Gastrocnemius medialis (tissue), 4 donors: ENCODE data around the gene NYNRIN. TPM values are rescaled to one million over a fixed set of nuclear protein-coding genes. Genes with fewer than 3 reads are reported as not detected.

Experiments used
- ATAC-seq, 2 donors: fragments of 150-250 bp; one replicate each; pipeline ENCODE4 v1.9.1; 2016
- DNase-seq, 2 donors: peaks; one replicate each; pipeline ENCODE4 v3.0.0-alpha.2; 2019
- H3K27ac ChIP-seq, 4 donors: fragments of 200-600 bp; sonication (generic); 1 replicate in 1 of 4; 2 replicates in 3 of 4; pipeline ENCODE4 v1.5.1; 2016 to 2018; ENCODE audit warnings: mild to moderate bottlenecking in 2 of 4, moderate library complexity in 1 of 4
- H3K27me3 ChIP-seq, 3 donors: fragments of 200-600 bp; sonication (generic) in 2 of 3; 1 replicate in 1 of 3; 2 replicates in 2 of 3; pipeline versions ENCODE4 v1.5.1 to v1.6.0; 2016 to 2019; ENCODE audit warnings: mild to moderate bottlenecking in 1 of 3, moderate library complexity in 1 of 3
- H3K36me3 ChIP-seq, 2 donors: fragments of 200-600 bp; sonication (generic) in 1 of 2; one replicate each; pipeline ENCODE4 v1.5.1; 2017 to 2018
- H3K4me1 ChIP-seq, 2 donors: fragments of 200-600 bp; sonication (generic) in 1 of 2; one replicate each; pipeline ENCODE4 v1.5.1; 2016 to 2017; ENCODE audit warnings: mild to moderate bottlenecking in 2 of 2
- H3K4me3 ChIP-seq, 4 donors: fragments of 200-600 bp; sonication (generic) in 3 of 4; 1 replicate in 1 of 4; 2 replicates in 3 of 4; pipeline ENCODE4 v1.5.1; 2016 to 2019; ENCODE audit warnings: mild to moderate bottlenecking in 2 of 4
- H3K9me3 ChIP-seq, 3 donors: fragments of 200-600 bp; sonication (generic) in 2 of 3; 1 replicate in 1 of 3; 2 replicates in 2 of 3; pipeline ENCODE4 v1.5.1; 2016 to 2019
- CTCF ChIP-seq, 5 experiments: fragments of 450-650 bp in 3 of 5; fragments of 200-600 bp in 2 of 5; sonication (generic) in 2 of 5; IDR thresholded peaks in 4 of 5; conservative IDR thresholded peaks in 1 of 5; 1 replicate in 4 of 5; 2 replicates in 1 of 5; pipeline ENCODE4 v1.5.1; 2016 to 2019; ENCODE audit warnings: antibody characterized with exemption in 5 of 5, mild to moderate bottlenecking in 3 of 5, moderate library complexity in 3 of 5
- POLR2A ChIP-seq, 2 donors: fragments of 450-650 bp; IDR thresholded peaks; one replicate each; pipeline ENCODE4 v1.6.1; 2017; ENCODE audit warnings: antibody characterized with exemption in 2 of 2, mild to moderate bottlenecking in 2 of 2, moderate library complexity in 2 of 2
- in situ Hi-C, 4 donors: fragments of 200-750 bp; cut with MboI; loops; one replicate each; pipeline versions ENCODE4 v1.15.0 to v1.8.0; 2017; ENCODE audit warnings: low sequenced_read_pairs in 4 of 4
- intact Hi-C: fragments of 100-400 bp; cut with DNase I; formaldehyde crosslinking; loops from one replicate; pipeline ENCODE4 v1.15.1; 2023; ENCODE audit warnings: low total_unique reads
- total RNA-seq, 4 donors: library from RNA; depleted of rRNA; stranded (reverse); fragments of >200 nt; gene quantifications; one replicate each; pipeline versions ENCODE4 v1.1.0 to v1.2.3, GENCODE V29; 2016

The NYNRIN gene
- total RNA-seq, 4 donors from 2014 or later: 0.87 to 3.7 (median 2.1) TPM

- intact Hi-C loops (loop anchor here (2.0 to 5.0 kb wide), 3 partner anchors 32 to 64 kb away; partner anchors contain the start of gene ADCY4), in situ Hi-C loops (loop anchor here in 1 of 4 donors (5.0 kb wide), 1 partner anchor 66 kb away; no protein-coding TSS in a partner anchor)
- DNase-seq (no peak), ATAC-seq (peak; percentile 46 to 55)
- Histone ChIP-seq H3K36me3 (no peaks in the 10 kb centered on the region), H3K4me1 (peaks cover 10% of the 10 kb centered on the region in 2 donors), H3K27ac (peak overlapping the region; percentile 74 to 85 (median 80)), H3K9me3 (no peaks in the 10 kb centered on the region), H3K27me3 (peaks cover 38 to 46% (median 43%) of the 10 kb centered on the region in 3 donors), H3K4me3 (peak overlapping the region; percentile 44 to 62 (median 55))
- TF ChIP-seq POLR2A (IDR thresholded peaks at IDR 0.05) (no peak), CTCF (IDR thresholded peaks at IDR 0.05 in 4 of 5, conservative IDR thresholded peaks at IDR 0.05 in 1 of 5) (no peak)
These were observed 32.4 kb upstream of the NYNRIN start for GRCh38 chr14:24366413-24366720.

GRCh38 chr14:24366721-24367513 lies 31.9 kb upstream of the NYNRIN start:
- ATAC-seq (peak; percentile 48 to 60), DNase-seq (peak; percentile 58 to 73)
- in situ Hi-C loops: loop anchor here in 1 of 4 donors (5.0 kb wide), 1 partner anchor 65 kb away; no protein-coding TSS in a partner anchor
- Histone ChIP-seq H3K27ac (peak overlapping the region; percentile 74 to 85 (median 80)), H3K4me1 (peaks cover 10% of the 10 kb centered on the region in 2 donors), H3K4me3 (peak overlapping the region; percentile 44 to 62 (median 55)), H3K9me3 (no peaks in the 10 kb centered on the region), H3K27me3 (peaks cover 38 to 46% (median 43%) of the 10 kb centered on the region in 3 donors), H3K36me3 (no peaks in the 10 kb centered on the region)
- TF ChIP-seq POLR2A (IDR thresholded peaks at IDR 0.05) (peak in 1 of 2 donors; percentile 57), CTCF (IDR thresholded peaks at IDR 0.05 in 4 of 5, conservative IDR thresholded peaks at IDR 0.05 in 1 of 5) (no peak)
- intact Hi-C loops: loop anchor here (2.0 to 5.0 kb wide), 3 partner anchors 32 to 64 kb away; partner anchors contain the start of gene ADCY4

GRCh38 chr14:24367514-24368211 lies 31.1 kb upstream of the NYNRIN start, which contains the start of gene NFATC4:
NFATC4 (plus strand) TSS chr14:24368184; CDS start chr14:24368341, 157 bp downstream.
- in situ Hi-C loops (loop anchor here in 1 of 4 donors (5.0 kb wide), 1 partner anchor 65 kb away; no protein-coding TSS in a partner anchor), intact Hi-C loops (loop anchor here (2.0 to 5.0 kb wide), 3 partner anchors 33 to 63 kb away; partner anchors contain the start of gene ADCY4)
- no peaks in the 10 kb centered on the region for H3K36me3 ChIP-seq
- DNase-seq (peak; percentile 49 to 70), ATAC-seq (peak; percentile 49 to 52)
- peaks cover 10 to 13% of the 10 kb centered on the region in 2 donors for H3K4me1 ChIP-seq
- peak within 1 kb of the TSS; percentile 74 to 85 (median 80) for H3K27ac ChIP-seq
- no peaks in the 10 kb centered on the region for H3K9me3 ChIP-seq
- H3K27me3 ChIP-seq: peaks cover 38 to 46% (median 43%) of the 10 kb centered on the region in 3 donors
- TF ChIP-seq POLR2A (IDR thresholded peaks at IDR 0.05) (no peak), CTCF (IDR thresholded peaks at IDR 0.05 in 4 of 5, conservative IDR thresholded peaks at IDR 0.05 in 1 of 5) (no peak)
- peak within 1 kb of the TSS; percentile 44 to 62 (median 55) for H3K4me3 ChIP-seq

- peaks cover 10 to 15% of the 10 kb centered on the region in 2 donors for H3K4me1 ChIP-seq
- intact Hi-C loops: loop anchor here (5.0 kb wide), 1 partner anchor 34 kb away; no protein-coding TSS in a partner anchor
- in situ Hi-C loops: loop anchor here in 1 of 4 donors (5.0 kb wide), 1 partner anchor 64 kb away; no protein-coding TSS in a partner anchor
- no peaks in the 10 kb centered on the region for H3K9me3 ChIP-seq
- H3K36me3 ChIP-seq: no peaks in the 10 kb centered on the region
- H3K27ac ChIP-seq: peak overlapping the region; percentile 74 to 85 (median 80)
- no peak for TF ChIP-seq CTCF (IDR thresholded peaks at IDR 0.05 in 4 of 5, conservative IDR thresholded peaks at IDR 0.05 in 1 of 5)
- no peak for TF ChIP-seq POLR2A (IDR thresholded peaks at IDR 0.05)
- DNase-seq (no peak), ATAC-seq (no peak)
- peak overlapping the region; percentile 44 to 62 (median 55) for H3K4me3 ChIP-seq
- H3K27me3 ChIP-seq: peaks cover 38 to 46% (median 43%) of the 10 kb centered on the region in 3 donors
These were observed 30.6 kb upstream of the NYNRIN start for GRCh38 chr14:24368212-24368561.
